OCI-LY3 (cell line): Measurements from ENCODE around the gene OR6V1.

Source experiments
- CTCF ChIP-seq: fragments of 200-600, 300-600 bp; sonication (generic); IDR thresholded peaks from 2 replicates; pipeline ENCODE4 v1.5.1; 2014; ENCODE audit warnings: antibody characterized with exemption, low read length, low read depth
- EZH2phosphoT487 ChIP-seq: fragments of 200-600 bp; shearing (Covaris generic); IDR thresholded peaks from 2 replicates; pipeline ENCODE4 v1.6.1; 2018; ENCODE audit warnings: antibody characterized with exemption, mixed run types, low read depth

GRCh38 chr7:143012409-143012808 is 39.7 kb upstream of the OR6V1 start:
- TF ChIP-seq CTCF (no peak), EZH2phosphoT487 (no peak)
